Skin of body (tissue), 2 donors: ENCODE results near the gene AFF3. TPM values are rescaled to one million over a fixed set of nuclear protein-coding genes. Genes with fewer than 3 reads are reported as not detected.
A peak's percentile ranks its signal among the peaks of the same experiment; 100 is the strongest.

Experiments used
- DNase-seq: peaks from one replicate; lab custom pipeline; 2025; lab: John Stamatoyannopoulos, UW
- total RNA-seq: library from RNA; depleted of rRNA; stranded (reverse); fragments of >200 nt; gene quantifications from one replicate; pipeline ENCODE4 v1.2.3, GENCODE V29; 2014

AFF3 gene
- total RNA-seq, 1 donor from 2014 or later = 8.1 TPM

- DNase-seq = no peak
These were observed 128.3 kb downstream of the AFF3 start for GRCh38 chr2:100013892-100014677.

- peak; percentile 5 for DNase-seq
These were observed 129.8 kb downstream of the AFF3 start for GRCh38 chr2:100012561-100012960.

- no peak for DNase-seq
These were observed 131.1 kb downstream of the AFF3 start for GRCh38 chr2:100011272-100011731.

GRCh38 chr2:100010606-100011005, 131.8 kb downstream of the AFF3 start:
- DNase-seq = no peak

GRCh38 chr2:100009743-100010142, 132.6 kb downstream of the AFF3 start:
- DNase-seq = no peak

- no peak for DNase-seq
These were observed 133.4 kb downstream of the AFF3 start for GRCh38 chr2:100008956-100009355.

GRCh38 chr2:100006516-100006915, 135.9 kb downstream of the AFF3 start:
- no peak for DNase-seq

GRCh38 chr2:100004959-100005387, 137.4 kb downstream of the AFF3 start:
- DNase-seq = no peak

- no peak for DNase-seq
These were observed 138.0 kb downstream of the AFF3 start for GRCh38 chr2:100004348-100004884.

- no peak for DNase-seq
These were observed 140.3 kb downstream of the AFF3 start for GRCh38 chr2:100002059-100002458.

- no peak for DNase-seq
These were observed 141.3 kb downstream of the AFF3 start for GRCh38 chr2:100000915-100001707.

GRCh38 chr2:99998651-99999320, 143.6 kb downstream of the AFF3 start:
- DNase-seq = peak; percentile 86

GRCh38 chr2:99989905-99990304, 152.5 kb downstream of the AFF3 start:
- DNase-seq = no peak

GRCh38 chr2:99988599-99988998, 153.8 kb downstream of the AFF3 start:
- peak; percentile 90 for DNase-seq

- DNase-seq = no peak
These were observed 155.2 kb downstream of the AFF3 start for GRCh38 chr2:99987160-99987559.

GRCh38 chr2:99984799-99985515, 157.4 kb downstream of the AFF3 start:
- DNase-seq = peak; percentile 96

GRCh38 chr2:99982744-99983143, 159.6 kb downstream of the AFF3 start:
- no peak for DNase-seq

GRCh38 chr2:99981840-99982239, 160.6 kb downstream of the AFF3 start:
- no peak for DNase-seq

- no peak for DNase-seq
These were observed 162.2 kb downstream of the AFF3 start for GRCh38 chr2:99980176-99980575.

GRCh38 chr2:99977966-99978365, 164.4 kb downstream of the AFF3 start:
- DNase-seq = no peak

GRCh38 chr2:99975386-99975785, 167.0 kb downstream of the AFF3 start:
- no peak for DNase-seq
